GM06990 (cell line): Measurements from ENCODE around the gene ASH1L.
"Not testable (repeated sequence)": the region's sequence is repeated elsewhere in the genome, so short reads cannot be mapped to it uniquely, and the experiment has no call there.

Experiments
- DNase-seq: peaks from one replicate; pipeline ENCODE4 v3.0.0-alpha.2; 2011; ENCODE audit not compliant: insufficient read length; ENCODE audit errors: extremely low read depth
- H3K27me3 ChIP-seq: replicated peaks from 2 replicates; pipeline ENCODE4 v1.6.0; 2011; ENCODE audit warnings: low read length; ENCODE audit not compliant: control insufficient read depth, insufficient read depth
- H3K36me3 ChIP-seq: 2 replicates; pipeline ENCODE4 v1.5.1; 2011; ENCODE audit warnings: low read length; ENCODE audit not compliant: control insufficient read depth, insufficient read depth
- H3K4me3 ChIP-seq: replicated peaks from 2 replicates; pipeline ENCODE4 v1.5.1; 2011; ENCODE audit warnings: low read depth, mild to moderate bottlenecking, control low read depth, low read length
- TF ChIP-seq, protein P1 (sequence below): IDR thresholded peaks from 2 replicates; pipeline ENCODE4 v1.5.1; 2011; ENCODE audit warnings: low read length, control low read depth, mild to moderate bottlenecking, inconsistent platforms; ENCODE audit not compliant: insufficient read depth, poor library complexity, severe bottlenecking

Gene ASH1L

GRCh38 chr1:155352631-155353030 lies 210.0 kb downstream of the ASH1L start:
- Histone ChIP-seq H3K27me3 (no peaks in the 10 kb centered on the region), H3K4me3 (no peak overlapping the region), H3K36me3 (peaks cover 6% of the 10 kb centered on the region)
- no peak for DNase-seq
- TF ChIP-seq, protein P1, sequence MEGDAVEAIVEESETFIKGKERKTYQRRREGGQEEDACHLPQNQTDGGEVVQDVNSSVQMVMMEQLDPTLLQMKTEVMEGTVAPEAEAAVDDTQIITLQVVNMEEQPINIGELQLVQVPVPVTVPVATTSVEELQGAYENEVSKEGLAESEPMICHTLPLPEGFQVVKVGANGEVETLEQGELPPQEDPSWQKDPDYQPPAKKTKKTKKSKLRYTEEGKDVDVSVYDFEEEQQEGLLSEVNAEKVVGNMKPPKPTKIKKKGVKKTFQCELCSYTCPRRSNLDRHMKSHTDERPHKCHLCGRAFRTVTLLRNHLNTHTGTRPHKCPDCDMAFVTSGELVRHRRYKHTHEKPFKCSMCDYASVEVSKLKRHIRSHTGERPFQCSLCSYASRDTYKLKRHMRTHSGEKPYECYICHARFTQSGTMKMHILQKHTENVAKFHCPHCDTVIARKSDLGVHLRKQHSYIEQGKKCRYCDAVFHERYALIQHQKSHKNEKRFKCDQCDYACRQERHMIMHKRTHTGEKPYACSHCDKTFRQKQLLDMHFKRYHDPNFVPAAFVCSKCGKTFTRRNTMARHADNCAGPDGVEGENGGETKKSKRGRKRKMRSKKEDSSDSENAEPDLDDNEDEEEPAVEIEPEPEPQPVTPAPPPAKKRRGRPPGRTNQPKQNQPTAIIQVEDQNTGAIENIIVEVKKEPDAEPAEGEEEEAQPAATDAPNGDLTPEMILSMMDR = no peak

- Histone ChIP-seq H3K27me3 (no peaks in the 10 kb centered on the region), H3K4me3 (no peak overlapping the region), H3K36me3 (peaks cover 24% of the 10 kb centered on the region)
- no peak for DNase-seq
- TF ChIP-seq, protein P1 = no peak
Observed at GRCh38 chr1:155342842-155343241, 219.8 kb downstream of the ASH1L start.

DNA sequence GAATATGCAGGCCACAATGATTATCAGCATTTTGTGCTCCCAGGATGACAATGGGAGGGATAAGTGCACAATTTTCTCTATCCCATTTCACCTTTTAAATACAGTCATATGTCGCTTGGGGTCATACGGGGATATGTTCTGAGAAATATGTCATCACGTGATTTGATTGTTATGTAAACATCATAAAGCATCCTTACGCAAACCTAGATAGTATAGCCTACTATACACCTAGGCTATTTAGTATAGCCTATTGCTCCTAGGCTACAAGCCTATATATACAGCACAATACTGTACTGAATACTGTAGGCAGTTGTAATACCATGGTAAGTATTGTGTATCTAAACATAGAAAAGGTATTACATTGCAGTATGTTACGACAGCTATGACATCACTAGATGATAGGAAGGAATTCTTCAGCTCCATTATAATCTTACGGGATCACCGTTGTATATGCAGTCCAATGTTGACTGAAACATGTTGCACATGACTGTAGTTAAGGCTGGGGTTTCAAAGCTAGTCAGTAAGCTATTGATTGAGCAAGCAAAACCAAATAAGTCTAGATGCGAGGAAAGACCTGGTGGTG lies 223.0 kb downstream of the ASH1L start:
- TF ChIP-seq, protein P1 = no peak
- Histone ChIP-seq H3K4me3 (no peak overlapping the region), H3K36me3 (peaks cover 26% of the 10 kb centered on the region), H3K27me3 (no peaks in the 10 kb centered on the region)
- DNase-seq = no peak

- TF ChIP-seq, protein P1 = no peak
- DNase-seq = no peak
- H3K27me3 ChIP-seq = no peaks in the 10 kb centered on the region
- no peak overlapping the region for H3K4me3 ChIP-seq
- H3K36me3 ChIP-seq = peaks cover 23% of the 10 kb centered on the region
Observed at GRCh38 chr1:155334962-155335361, 227.6 kb downstream of the ASH1L start.

DNA sequence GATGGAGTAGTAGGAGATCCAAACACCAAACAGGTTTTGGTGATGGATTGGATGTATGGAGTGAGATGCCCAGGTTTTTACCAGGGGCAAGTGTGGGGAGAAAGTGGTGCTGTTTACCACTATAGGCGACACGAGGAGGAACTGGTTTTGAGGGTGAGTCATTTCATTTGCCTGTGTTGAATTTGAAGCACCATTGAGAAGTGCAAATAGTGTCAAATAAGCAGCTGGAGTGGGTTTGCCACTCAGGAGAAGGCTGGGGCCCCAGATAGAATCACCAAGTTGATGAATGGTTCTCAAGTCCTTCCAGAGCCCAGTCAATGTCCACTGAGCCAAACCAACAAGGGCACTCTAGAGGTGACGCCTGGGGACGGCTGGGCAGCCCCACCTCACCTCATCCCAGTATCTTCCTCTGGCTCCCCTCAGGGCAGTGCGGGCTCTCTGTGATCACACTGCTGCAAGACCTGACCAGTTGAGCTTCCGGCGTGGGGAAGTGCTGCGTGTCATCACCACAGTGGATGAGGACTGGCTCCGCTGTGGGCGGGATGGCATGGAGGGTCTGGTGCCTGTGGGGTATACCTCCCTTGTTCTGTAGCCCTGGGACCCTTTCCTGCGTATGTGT lies 232.5 kb downstream of the ASH1L start:
- Histone ChIP-seq H3K27me3 (no peaks in the 10 kb centered on the region), H3K36me3 (peaks cover 13% of the 10 kb centered on the region), H3K4me3 (no peak overlapping the region)
- TF ChIP-seq, protein P1 = no peak
- no peak for DNase-seq

GRCh38 chr1:155328856-155329255 lies 233.7 kb downstream of the ASH1L start:
- not testable (repeated sequence) for DNase-seq, H3K4me3 ChIP-seq, H3K36me3 ChIP-seq, H3K27me3 ChIP-seq
